ENCODE results near the gene AP2B1. TPM values are rescaled to one million over a fixed set of nuclear protein-coding genes. Genes with fewer than 3 reads are reported as not detected.

AP2B1 gene
- total RNA-seq, 2 donors from 2014 or later: 29.3 to 43.6 TPM

DNA sequence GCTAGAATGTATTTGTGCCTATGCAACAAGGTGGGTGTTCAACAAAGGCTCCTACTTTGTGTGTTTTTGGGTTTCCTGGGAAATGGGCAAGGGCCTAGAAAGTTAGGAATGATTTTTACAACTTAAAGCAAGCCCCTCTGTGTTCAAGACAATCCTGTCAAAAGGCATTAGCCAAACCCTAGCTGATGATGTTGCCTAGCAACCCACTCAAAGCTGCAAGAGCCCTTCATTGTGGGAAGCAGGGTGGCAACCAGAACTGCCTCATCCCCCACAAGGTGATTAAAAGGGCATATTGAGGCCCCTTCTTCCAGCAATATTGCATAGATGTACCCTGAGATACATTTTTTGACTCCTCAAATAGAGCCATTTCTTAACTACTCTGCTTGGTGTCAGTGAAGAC lies 128.3 kb downstream of the AP2B1 start:
- DNase-seq (no peak), ATAC-seq (no peak)
- intact Hi-C loops (cut with DNase I): no loop called here
- Histone ChIP-seq H3K4me3 (no peak overlapping the region), H3K36me3 (replicated peaks in 1 of 2; ENCODE audit: insufficient read depth in 1 of 2, low read depth in 2 of 2) (no peaks in the 10 kb centered on the region), H3K27ac (peak overlapping the region in 1 of 4 donors; percentile 71), H3K27me3 (no peaks in the 10 kb centered on the region), H3K4me1 (peaks cover 35% of the 10 kb centered on the region), H3K9me3 (no peaks in the 10 kb centered on the region)
- TF ChIP-seq, protein P1, sequence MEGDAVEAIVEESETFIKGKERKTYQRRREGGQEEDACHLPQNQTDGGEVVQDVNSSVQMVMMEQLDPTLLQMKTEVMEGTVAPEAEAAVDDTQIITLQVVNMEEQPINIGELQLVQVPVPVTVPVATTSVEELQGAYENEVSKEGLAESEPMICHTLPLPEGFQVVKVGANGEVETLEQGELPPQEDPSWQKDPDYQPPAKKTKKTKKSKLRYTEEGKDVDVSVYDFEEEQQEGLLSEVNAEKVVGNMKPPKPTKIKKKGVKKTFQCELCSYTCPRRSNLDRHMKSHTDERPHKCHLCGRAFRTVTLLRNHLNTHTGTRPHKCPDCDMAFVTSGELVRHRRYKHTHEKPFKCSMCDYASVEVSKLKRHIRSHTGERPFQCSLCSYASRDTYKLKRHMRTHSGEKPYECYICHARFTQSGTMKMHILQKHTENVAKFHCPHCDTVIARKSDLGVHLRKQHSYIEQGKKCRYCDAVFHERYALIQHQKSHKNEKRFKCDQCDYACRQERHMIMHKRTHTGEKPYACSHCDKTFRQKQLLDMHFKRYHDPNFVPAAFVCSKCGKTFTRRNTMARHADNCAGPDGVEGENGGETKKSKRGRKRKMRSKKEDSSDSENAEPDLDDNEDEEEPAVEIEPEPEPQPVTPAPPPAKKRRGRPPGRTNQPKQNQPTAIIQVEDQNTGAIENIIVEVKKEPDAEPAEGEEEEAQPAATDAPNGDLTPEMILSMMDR (IDR thresholded peaks at IDR 0.05): no peak
- no peak for TF ChIP-seq POLR2A (IDR thresholded peaks at IDR 0.05)

DNA sequence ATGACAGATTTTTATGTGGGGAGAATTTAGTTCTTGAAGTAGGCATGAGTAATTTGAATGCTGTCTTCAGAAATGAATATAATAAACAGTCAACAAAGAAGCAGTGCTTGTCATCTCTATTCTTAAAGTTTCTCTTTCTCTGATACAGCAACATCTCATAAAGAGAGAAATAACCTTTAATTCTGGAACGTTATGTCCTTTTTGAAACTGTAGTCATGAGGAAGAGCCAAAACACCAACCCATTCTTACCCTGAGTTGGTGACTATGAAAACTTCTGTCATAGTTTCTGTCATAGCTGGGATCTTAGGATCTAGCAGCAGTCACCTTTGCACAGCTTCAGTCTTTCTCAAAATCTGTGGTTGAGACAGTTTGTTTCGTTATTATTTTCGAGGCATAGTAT lies 129.1 kb downstream of the AP2B1 start:
- no peaks in the 10 kb centered on the region for H3K9me3 ChIP-seq
- H3K27me3 ChIP-seq: no peaks in the 10 kb centered on the region
- ATAC-seq (no peak), DNase-seq (no peak)
- H3K27ac ChIP-seq: peak overlapping the region; percentile 12 to 71 (median 60)
- peaks cover 35% of the 10 kb centered on the region for H3K4me1 ChIP-seq
- WGBS, 2 donors: 81 to 84% methylated on average over 3 of the region's 3 CpGs
- no peak overlapping the region for H3K4me3 ChIP-seq
- TF ChIP-seq POLR2A (IDR thresholded peaks at IDR 0.05): no peak
- TF ChIP-seq, protein P1 (IDR thresholded peaks at IDR 0.05): no peak
- no peaks in the 10 kb centered on the region for H3K36me3 ChIP-seq (replicated peaks in 1 of 2; ENCODE audit: insufficient read depth in 1 of 2, low read depth in 2 of 2)
- intact Hi-C loops (cut with DNase I): no loop called here

DNA sequence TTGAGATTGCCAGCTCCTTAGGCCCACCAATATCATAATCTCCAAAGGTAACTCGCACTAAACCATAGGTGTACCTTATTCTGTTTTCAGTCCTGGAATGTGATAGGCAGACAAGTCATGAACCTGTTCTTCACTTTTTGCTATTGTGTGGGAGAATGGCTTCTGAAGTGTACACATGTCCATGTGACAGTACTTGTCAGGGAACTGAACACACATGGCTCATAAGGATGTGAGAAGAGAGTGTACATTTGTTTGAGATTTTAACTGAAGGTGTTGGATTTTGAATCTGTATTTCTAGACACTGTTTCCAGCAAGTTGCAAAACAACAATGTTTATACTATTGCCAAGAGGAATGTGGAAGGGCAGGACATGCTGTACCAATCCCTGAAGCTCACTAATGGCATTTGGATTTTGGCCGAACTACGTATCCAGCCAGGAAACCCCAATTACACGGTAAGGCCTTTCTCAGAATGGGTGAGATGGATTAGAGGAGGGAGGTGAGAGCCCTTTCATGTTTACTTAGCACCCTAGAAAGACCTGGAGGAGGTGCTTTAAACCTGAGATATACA lies 129.9 kb downstream of the AP2B1 start:
- 62 to 63% methylated on average over 4 of the region's 4 CpGs for WGBS, 2 donors
- no peaks in the 10 kb centered on the region for H3K36me3 ChIP-seq (replicated peaks in 1 of 2; ENCODE audit: insufficient read depth in 1 of 2, low read depth in 2 of 2)
- no peak overlapping the region for H3K4me3 ChIP-seq
- H3K27me3 ChIP-seq: no peaks in the 10 kb centered on the region
- peak; percentile 26 to 67 (median 50) for DNase-seq
- ATAC-seq: peak; percentile 78
- intact Hi-C loops (cut with DNase I): no loop called here
- H3K4me1 ChIP-seq: peaks cover 35% of the 10 kb centered on the region
- H3K27ac ChIP-seq: peak overlapping the region; percentile 57 to 71 (median 65)
- no peaks in the 10 kb centered on the region for H3K9me3 ChIP-seq
- no peak for TF ChIP-seq POLR2A (IDR thresholded peaks at IDR 0.05)
- TF ChIP-seq, protein P1 (IDR thresholded peaks at IDR 0.05): no peak

DNA sequence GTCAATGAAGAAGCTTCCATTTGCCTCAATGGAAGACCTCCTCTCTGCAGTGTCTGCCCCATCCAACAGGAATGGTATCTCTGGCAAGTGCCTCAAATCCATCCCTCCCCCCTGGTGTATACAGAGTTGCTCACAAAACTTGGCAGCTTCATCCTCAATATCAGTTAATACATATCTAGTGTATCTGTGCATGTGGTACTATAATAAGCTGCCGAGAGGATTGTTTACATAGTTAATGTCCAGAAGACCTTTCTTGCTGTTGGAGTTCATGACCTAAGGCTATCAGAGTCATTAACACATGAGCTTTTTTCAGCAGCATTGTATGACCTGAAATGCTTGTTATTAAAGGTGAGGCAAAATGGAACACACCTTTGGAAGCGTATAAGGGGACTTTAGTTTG lies 130.4 kb downstream of the AP2B1 start:
- Histone ChIP-seq H3K36me3 (replicated peaks in 1 of 2; ENCODE audit: insufficient read depth in 1 of 2, low read depth in 2 of 2) (no peaks in the 10 kb centered on the region), H3K4me1 (peaks cover 31% of the 10 kb centered on the region), H3K4me3 (no peak overlapping the region), H3K27me3 (no peaks in the 10 kb centered on the region), H3K9me3 (no peaks in the 10 kb centered on the region), H3K27ac (peak overlapping the region; percentile 57 to 71 (median 65))
- intact Hi-C loops (cut with DNase I): no loop called here
- TF ChIP-seq, protein P1 (IDR thresholded peaks at IDR 0.05): no peak
- TF ChIP-seq POLR2A (IDR thresholded peaks at IDR 0.05): no peak
- DNase-seq: no peak
- ATAC-seq: peak; percentile 50
- 30 to 35% methylated on average over 2 of the region's 2 CpGs for WGBS, 2 donors

DNA sequence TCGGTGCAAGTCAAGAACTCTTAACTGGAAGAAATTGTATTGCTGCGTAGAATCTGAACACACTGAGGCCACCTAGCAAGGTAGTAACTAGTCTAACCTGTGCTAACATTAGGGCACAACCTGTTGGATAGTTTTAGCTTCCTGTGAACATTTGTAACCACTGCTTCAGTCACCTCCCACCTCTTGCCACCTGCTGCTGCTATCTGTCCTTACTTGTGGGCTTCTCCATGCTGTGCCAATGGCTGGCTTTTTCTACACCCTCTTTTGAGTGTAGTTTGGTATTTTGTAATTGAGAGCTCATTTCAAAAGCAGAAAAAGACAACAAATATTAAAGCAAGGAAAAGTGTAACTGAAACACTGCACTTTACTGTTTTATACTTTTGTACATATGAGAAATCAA lies 136.6 kb downstream of the AP2B1 start:
- Histone ChIP-seq H3K27ac (no peak overlapping the region), H3K27me3 (no peaks in the 10 kb centered on the region), H3K4me3 (no peak overlapping the region), H3K9me3 (no peaks in the 10 kb centered on the region), H3K36me3 (replicated peaks in 1 of 2; ENCODE audit: insufficient read depth in 1 of 2, low read depth in 2 of 2) (peaks cover 0 to 15% of the 10 kb centered on the region in 2 donors), H3K4me1 (peaks cover 15% of the 10 kb centered on the region)
- ATAC-seq: no peak
- WGBS, 2 donors: 95 to 100% methylated on average over 2 of the region's 2 CpGs
- TF ChIP-seq, protein P1 (IDR thresholded peaks at IDR 0.05): no peak
- no peak for TF ChIP-seq POLR2A (IDR thresholded peaks at IDR 0.05)
- DNase-seq: no peak
- intact Hi-C loops (cut with DNase I): no loop called here

Measured in body of pancreas (tissue), 4 donors.